Hippocampal formation (tissue), 2 donors: Measurements from ENCODE around the gene MIA2.
"Not testable (repeated sequence)": the region's sequence is repeated elsewhere in the genome, so short reads cannot be mapped to it uniquely, and the experiment has no call there.

Experiments used
- DNase-seq, 2 donors: peaks; one replicate each; lab custom pipeline; 2025; lab: John Stamatoyannopoulos, UW

The MIA2 gene

DNA sequence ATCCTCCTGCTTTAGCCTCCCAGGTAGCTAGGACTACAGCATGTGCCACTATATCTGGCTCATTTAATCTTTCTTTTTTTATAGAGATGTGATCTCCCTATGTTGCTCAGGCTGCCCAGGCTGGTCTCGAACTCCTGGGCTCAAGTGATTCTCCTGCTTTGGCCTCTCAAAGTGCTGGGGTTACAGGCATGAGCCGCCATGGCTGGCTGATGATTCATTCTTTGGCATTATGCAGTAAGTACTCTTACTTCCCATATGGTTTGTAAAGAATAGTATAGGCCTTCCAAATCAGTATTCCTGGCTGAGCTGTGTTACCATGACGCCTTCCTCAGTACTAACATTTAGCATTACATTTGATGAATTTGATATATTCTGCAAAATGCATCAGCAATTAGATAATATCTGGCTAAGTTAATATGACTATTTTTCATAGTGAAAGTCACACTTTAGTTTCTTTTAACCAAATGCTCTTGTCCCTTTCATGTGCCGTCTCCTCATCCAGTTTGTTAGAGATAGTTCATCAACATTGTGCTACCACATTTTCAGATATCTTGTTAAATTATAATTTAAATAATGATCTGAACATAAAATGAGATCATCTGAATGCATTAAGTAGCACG, 3.2 kb upstream of the MIA2 start:
- DNase-seq = peak in 1 of 2 donors; percentile 14

DNA sequence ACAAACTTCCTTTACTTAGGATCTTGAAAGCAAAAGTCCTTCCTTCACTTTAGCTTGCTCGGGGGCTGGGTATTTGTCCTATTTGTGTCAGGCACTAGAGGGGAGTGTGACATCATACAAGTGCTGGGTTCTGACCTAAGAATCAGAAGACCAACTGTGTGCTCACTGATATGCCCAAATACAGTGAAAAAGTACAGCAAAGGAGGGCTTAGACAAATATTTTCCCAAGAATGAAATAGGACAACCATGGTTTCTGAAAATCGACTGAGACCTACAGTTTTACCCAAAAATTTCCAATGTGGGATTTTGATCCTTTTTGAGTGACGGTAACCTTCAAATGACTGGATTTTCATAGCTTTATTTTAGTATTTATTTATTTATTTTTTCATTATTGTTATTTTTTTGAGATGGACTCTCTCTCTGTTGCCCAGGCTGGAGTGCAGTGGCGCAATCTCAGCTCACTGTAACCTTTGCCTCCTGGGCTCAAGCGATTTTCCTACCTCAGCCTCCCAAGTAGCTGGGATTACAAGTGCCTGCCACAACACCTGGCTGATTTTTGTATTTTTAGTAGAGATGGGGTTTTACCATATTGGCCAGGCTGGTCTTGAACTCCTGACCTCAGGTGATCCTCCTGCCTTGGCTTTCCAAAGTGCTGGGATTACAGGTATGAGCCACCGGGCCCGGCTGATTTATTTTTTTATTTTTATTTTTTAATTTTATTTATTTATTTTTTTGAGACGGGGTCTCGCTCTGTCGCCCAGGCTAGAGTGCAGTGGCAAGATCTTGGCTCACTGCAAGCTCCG, 1.8 kb upstream of the MIA2 start:
- DNase-seq = not testable (repeated sequence)

DNA sequence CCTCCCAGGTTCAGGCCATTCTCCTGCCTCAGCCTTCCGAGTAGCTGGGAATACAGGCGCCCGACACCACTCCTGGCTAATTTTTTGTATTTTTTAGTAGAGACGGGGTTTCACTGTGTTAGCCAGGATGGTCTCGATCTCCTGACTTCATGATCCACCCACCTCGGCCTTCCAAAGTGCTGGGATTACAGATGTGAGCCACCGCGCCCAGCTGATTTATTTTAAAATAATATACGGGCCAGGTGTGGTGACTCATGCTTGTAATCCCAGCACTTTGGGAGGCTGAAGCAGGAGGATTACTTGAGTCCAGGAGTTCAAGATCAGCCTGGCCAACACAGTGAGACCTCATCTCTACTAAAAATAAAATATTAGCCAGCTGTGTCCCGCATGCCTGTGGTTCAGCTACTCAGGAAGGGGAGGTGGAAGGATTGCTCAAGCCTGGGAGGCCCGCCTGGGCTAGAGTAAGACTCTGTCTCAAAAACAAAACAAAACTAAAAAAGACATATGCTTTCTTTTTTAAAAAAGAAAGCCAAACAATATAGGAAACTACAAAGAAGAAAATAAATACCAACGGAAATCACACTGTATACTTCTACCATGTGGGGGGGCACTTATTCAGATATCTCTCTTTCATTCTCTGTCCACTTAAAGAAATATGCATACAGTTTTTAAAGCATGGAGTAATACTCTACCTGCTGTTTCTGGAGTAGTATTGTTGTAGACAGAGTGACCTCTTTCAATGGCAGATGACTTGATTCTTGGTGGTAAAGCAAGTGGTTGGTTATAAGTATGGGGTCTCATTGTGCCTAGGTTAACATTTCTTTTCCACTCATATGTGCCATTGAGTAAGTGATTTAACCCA, 930 bp upstream of the MIA2 start:
- no peak for DNase-seq

DNA sequence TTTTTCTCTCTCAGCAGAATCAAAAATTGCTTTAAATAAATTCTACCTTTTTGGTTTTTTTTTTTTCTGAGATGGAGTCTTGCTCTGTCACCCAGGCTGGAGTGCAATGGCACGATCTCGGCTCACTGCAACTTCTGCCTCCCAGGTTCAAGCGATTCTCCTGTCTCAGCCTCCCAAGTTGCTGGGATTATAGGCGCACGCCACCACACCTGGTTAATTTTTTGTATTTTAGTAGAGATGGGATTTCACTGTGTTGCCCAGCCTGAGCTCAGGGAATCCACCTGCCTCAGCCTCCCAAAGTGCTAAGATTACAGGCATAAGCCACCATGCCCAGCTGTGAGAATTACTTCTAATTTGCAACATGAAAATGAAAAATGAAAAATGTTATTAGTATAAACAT, 1.3 kb downstream of the MIA2 start:
- DNase-seq = not testable (repeated sequence)

DNA sequence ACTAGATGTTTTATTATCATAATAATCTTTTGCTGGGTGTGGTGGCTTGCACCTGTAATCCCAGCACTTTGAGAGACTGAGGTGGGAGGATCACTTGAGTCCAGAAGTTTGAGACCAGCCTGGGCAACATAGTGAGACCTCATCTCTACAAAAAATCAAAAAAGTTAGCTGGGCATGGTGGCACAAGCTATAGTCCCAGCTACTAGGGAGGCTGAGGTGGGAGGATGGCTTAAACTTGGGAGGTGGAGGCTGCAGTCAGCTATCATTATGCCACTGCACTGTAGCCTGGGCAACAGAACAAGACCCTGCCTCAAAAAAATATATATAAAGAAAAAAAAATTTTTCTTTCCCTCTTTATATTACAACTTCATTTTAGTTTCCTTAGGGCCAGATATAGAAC, 1.8 kb downstream of the MIA2 start:
- DNase-seq = not testable (repeated sequence)

DNA sequence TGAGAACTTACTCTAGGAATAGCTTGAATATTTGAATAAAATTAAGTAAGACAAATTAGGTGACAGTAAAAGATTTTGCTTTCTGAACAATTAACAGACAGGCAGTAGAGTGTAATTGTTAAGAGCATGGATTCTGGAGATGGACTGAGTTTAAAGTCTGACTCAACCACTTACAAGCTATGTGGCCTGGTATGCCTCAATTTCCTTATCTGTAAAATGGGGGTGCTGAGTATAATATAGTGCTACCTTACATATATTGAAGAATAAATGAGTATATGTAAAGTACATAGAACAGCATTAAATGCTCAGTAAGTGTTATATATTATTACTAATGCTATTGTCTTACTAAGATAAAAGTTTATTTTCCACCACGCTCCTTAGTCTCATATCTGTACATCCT, 7.1 kb downstream of the MIA2 start:
- no peak for DNase-seq

DNA sequence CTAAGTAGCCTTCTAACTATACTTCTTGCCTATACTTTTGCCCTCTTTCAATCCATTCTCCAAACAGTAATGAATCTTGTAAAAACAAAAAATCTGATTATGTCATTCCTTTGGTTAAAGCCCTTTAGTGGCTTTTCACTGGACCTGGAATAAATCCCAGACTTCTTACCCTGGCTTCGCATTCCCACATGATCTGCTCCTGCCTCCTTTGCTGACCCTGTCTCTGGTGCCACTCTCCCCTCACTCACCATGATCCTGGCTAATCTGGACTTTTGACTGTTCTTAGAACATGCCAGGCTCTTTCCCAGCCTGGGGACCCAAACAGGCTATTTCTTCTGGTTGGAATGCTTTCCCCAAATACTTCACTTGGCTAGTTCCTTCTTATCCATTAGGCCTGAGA, 7.9 kb downstream of the MIA2 start:
- no peak for DNase-seq

DNA sequence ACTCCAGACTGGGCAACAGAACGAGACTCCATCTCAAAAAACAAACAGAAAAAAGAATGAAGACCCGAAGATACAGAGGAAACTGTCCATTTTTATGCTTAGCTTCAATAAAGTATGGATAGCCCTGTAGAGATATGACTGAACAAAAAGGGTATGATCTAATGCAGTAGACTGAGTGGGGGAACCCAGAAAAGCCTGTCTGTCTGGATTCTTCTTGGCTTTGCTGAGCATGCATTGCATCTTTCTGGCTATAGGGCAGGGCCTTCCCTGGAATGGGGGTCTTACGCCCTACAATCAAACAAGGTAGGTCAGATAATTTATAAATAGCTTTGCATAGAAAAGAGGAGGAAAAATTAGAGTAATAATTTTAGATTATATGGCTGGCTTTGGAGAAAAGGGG, 10.1 kb downstream of the MIA2 start:
- no peak for DNase-seq

DNA sequence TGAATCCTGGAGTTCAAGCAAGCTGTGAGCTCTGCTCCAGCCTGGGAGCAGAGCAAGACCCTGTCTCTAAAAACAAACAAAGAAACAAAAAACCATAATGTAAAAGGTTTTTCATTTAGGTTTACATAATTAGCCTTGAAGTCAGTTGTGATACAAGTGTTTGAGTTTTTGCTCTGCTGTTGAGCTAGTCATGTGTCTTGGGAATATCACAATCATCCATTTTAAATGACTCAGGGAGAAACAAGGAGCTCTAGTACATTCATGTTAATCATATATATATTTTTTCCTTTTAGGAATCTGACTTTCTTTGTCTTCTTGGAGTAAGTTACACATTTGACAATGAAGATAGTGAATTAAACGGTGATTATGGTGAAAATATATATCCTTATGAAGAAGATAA, 12.9 kb downstream of the MIA2 start:
- DNase-seq = no peak

DNA sequence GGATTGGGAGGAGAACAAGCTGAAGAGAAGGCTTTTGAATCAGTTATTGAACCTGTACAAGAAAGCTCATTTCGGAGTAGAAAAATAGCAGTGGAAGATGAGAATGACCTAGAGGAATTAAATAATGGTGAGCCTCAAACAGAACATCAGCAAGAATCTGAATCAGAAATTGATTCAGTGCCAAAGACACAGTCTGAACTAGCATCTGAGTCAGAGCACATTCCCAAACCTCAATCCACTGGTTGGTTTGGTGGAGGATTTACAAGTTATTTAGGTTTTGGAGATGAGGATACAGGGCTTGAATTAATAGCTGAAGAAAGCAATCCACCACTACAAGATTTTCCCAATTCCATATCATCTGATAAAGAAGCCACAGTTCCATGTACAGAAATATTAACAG, 13.5 kb downstream of the MIA2 start:
- no peak for DNase-seq

DNA sequence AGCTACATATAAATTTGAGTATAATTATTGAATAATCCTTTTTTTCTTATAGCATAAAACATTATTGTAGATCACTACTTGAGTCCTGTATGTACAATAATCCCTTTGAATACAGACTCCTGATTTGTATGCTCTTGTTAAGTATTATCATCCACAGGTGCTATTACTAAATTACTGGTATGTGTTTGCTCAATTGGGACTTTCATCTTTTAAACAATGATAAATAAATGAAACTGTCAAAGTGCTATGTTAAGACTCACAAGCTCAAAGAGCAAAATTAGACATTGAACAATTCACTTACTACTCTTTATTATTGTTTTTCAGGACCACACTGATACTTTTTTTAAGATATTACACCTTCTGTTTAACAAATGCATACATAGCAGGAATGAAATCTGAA, 17.8 kb downstream of the MIA2 start:
- no peak for DNase-seq

DNA sequence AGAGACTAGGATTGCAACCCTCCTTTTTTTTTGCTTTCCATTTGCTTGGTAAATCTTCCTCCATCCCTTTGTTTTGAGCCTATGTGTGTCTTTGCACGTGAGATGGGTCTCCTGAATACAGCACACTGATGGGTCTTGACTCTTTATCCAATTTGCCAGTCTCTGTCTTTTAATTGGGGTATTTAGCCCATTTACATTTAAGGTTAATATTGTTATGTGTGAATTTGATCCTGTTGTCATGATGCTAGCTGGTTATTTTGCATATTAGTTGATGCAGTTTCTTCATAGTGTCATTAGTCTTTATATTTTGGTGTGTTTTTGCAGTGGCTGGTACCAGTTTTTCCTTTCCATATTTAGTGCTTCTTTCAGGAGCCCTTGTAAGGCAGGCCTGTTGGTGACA, 23.7 kb downstream of the MIA2 start:
- not testable (repeated sequence) for DNase-seq

DNA sequence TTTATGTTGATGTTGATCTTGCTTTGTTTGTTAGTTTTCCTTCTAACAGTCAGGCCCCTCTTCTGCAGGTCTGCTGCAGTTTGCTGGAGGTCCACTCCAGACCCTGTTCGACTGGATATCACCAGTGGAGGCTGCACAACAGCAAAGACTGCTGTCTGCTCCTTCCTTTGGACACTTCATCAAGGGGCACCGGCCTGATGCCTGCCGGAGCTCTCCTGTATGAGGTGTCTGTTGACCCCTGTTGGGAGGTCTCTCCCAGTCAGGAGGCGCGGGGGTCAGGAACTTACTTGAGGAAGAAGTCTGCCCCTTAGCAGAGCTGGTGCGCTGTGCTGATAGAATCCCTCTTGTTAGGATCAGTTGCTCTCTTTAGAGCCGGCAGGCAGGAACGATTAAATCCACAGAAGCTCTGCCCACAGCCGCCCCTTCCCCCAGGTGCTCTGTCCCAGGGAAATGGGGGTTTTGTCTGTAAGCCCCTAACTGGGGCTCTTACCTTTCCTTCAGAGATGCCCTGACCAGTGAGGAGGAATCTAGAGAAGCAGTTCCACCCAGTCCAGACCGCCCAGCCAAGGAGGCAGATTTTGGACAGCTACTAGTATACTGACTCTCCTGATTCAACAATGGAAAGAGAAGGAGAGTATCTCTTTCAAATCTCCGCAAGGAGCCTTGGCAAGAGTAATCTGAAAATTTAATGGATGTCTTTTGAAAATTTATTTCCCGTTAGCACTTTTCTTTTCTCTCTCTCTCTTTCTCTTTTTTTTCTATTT, 25.2 kb downstream of the MIA2 start:
- no peak for DNase-seq

DNA sequence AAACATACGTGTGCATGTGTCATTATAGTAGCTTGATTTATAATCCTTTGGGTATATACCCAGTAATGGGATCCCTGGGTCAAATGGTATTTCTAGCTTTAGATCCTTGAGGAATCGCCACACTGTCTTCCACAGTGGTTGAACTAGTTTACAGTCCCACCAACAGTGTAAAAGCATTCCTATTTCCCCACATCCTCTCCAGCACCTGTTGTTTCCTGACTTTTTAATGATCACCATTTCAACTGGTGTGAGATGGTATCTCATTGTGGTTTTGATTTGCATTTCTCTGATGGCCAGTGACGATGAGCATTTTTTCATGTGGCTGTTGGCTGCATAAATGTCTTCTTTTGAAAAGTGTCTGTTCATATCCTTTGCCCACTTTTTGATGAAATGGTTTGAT, 26.4 kb downstream of the MIA2 start:
- DNase-seq = not testable (repeated sequence)

DNA sequence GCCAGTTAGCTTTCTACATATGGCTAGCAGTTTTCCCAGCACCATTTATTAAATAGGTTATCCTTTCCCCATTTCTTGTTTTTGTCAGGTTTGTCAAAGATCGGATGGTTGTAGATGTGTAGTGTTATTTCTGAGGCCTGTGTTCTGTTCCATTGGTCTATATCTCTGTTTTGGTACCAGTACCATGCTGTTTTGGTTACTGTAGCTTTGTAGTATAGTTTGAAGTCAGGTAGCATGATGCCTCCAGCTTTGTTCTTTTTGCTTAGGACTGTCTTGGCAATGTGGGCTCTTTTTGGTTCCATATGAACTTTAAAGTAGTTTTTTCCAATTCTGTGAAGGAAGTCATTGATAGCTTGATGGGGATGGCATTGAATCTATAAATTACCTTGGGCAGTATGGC, 28.5 kb downstream of the MIA2 start:
- not testable (repeated sequence) for DNase-seq

DNA sequence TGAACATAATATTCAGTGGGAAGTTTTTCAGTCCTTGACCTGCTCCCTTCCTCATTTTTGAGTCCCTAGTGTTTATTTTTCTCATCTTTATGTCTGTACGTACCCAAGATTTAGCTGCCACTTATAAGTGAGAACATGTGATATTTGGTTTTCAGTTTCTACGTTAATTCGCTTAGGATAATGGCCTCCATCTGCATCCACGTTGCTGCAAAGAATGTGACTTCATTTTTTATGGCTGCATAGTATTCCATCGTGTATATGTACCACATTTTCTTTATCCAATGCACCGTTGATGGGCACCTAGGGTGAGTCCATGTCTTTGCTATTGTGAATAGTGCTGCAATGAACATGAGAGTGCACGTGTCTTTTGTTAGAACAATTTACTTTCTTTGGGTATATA, 30.3 kb downstream of the MIA2 start:
- no peak for DNase-seq

DNA sequence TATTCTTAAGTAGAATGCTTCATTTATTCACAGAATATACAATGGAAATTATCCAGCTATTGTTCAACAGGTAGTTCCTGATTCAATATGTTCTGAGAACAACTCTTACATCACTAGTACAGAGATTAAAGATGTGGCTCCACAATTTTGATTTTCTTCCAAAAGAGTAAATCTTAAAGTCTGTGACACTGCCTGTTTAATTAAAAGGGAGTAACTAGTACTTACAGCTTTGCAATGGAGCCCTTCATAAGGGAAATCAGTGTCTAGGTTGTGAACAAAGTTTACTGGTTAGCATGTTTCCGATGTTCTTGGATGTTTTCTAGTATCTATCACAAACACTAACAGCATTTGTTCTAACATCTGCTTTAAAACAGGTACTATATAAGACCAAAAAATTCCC, 30.8 kb downstream of the MIA2 start:
- no peak for DNase-seq

DNA sequence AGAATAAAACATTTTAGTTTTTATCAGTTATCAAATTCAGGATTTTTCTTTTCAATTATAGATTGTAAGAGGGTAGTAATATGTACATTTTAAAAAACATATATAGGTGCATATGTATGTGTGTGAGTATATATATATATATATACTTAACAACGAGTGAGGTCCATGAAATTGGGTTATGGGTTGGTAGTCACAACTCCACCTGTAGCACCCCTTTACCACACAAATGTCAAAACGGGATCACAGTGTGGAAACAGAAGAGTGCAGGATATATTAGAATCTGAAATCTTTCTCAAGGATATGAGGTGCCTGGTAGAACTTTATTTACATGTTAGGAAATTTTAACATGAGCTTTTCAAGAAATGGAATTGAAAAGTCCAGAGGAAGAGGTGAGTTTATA, 31.3 kb downstream of the MIA2 start:
- DNase-seq = no peak

DNA sequence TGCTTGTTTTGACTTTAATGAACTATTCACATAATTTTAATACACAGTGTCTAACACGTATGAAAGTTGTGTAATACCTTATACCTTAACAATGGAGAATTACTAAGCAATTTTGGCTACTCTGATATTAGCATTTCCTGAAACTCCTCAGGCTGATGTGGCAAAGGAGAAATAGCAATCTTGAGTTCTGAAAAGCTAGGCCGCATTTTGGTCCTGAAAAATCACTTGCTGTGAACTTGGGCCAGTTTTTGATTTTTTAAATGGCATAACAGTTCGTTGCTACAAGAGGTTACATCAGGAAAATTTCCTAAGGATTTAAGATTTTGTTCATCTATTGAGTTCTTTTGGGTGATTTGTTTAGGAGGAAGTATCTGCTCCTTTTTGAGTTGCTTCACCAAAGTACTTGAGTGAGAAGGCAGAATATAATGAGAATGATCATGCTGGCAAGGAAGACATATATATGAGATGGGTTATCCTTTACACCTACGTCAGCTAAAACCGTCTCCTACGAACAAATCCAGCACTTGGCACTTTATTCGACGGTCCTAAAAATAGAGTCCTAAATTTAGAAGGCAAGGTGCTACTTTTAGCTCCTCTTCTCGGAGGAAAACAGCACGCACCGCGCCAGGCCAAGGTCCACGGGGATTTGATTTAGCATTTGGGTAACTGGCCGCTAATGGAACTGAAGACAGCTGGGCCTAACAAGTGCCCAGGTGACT, 32.2 kb downstream of the MIA2 start:
- peak in 1 of 2 donors; percentile 27 for DNase-seq

DNA sequence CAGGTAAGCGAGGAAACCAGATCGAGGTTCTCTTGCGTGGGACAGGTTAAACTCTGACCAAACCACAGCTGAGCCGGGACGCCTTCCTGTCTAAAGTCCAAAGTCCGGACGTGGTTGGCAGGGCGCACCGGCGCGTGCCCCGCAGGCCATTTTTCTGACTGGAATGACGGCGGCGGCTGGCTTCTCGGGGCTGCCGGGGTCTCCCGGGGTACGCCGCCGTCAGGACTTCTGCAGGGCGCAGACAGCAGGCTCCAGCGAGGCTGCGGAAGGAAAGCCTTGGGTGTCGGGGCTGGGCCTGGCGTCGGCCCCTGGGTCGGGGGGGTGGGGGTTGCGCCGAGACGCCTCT, 32.8 kb downstream of the MIA2 start:
- no peak for DNase-seq

DNA sequence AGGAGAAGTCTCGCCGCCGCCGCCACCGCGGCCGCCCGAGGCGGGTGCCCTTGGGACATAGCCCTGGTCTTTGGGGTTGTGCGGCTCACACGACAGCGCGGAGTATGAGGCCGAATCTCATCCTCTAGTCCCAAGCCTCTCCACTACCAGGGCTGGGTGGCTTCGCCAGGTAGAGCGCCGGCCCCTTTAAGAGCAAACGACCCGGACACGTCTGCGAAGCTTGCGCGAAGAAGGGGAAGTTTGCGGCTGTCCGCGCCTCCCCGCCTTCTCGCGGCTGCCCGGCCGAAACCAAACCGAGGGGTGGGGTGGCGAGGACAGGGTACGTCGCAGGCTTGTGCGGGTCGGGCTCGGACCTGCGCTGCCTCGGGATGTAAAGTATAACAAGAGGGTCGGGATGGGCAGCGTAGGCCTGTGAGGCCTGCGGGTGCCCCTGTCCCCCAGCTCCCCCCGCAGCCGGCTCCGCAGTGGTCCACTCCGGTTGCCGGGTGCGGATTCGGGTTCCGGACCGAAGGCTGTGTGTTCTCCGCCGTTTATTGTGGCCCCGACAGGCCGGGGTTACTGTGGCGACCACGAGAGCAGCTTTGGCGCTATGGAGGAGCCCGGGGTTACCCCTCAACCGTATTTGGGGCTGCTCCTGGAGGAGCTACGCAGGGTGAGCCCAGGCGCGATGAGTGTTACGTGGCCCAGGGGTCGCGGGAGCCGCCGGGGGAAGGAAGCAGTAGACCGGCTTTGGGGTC, 33.3 kb downstream of the MIA2 start:
- DNase-seq = peak; percentile 45 to 89
